Measurements from ENCODE around the gene FN1.
"Not testable (repeated sequence)": the region's sequence is repeated elsewhere in the genome, so short reads cannot be mapped to it uniquely, and the experiment has no call there.

Gene FN1

GRCh38 chr2:215422676-215423075, 13.2 kb downstream of the FN1 start:
- DNase-seq: no peak

GRCh38 chr2:215421859-215422461, 13.9 kb downstream of the FN1 start:
- no peak for DNase-seq

DNA sequence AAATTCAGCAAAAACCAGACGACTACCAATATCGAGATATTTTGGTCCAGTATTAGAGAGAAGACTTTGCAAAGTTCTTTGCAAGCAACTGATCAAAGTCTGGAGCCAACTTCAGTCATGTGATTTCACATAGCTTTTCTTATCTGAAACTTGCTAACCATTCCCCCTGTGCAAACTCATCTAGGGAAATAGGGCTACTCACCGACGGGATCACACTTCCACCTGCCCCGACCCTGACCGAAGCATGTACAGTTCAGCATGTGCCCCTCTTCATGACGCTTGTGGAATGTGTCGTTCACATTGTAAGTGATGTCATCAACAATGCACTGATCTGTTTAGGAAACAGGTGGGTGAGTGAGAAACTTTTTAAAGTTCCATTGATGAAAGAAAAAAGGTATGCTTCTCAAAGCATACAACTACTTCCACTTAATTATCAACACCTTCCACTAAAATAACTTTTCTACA, 15.4 kb downstream of the FN1 start:
- no peak for DNase-seq

GRCh38 chr2:215419769-215420470, 15.9 kb downstream of the FN1 start:
- DNase-seq: no peak

DNA sequence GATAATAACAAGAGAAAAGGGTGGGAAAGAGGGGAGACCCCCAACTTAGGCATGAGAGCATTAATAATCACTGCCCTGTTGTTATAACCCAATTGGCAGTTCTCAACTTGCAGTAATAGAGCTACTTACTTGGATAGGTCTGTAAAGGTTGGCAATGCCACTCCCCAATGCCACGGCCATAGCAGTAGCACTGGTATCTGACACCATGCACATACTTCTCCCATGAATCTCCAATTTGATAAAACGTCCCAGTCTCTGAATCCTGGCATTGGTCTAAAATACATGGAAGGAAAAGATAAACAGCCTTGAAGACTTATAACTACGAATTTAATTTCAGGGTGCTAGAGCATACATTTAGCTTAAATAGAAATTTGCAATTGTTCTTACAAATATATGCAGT, 16.8 kb downstream of the FN1 start:
- no peak for DNase-seq

DNA sequence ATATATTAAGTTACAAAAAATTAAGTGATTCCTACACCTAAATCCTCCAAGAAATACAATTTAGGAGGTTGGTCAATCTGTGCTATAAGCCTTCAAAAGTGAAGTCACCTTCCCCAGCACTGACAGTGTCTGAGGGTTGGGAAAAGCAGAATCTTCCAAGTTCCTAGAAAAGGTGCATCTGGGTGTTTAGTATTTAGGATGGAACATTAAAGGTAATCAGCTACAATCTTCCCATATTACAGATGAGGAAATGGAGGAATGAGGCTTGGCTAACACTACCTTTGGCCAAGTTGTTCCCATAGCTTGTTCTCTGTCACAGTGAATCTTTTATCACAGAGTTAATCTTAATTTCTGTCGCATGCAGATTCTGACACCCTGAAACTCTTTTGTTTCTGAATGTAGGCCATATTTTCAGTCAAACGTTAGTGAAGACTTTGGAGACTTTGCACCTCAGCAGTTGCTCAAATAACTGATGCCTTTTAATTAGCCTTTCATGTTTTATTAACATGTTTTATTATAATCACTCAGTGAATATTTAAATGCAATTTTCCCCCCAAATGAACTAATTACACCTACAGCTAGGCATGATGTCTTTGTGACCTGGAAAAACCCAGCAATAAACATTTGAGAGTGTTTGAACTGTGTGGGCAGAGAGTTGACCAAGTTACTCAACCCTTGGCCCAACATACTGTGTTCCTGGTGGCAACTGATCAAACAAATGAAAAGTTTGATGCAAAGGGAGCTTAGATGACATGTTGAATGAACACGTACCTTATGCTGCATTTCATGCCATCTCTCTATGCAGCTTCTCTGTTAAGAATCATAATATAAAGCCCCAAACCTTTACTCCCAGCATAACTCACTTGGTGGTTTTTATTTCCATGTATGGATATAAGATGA, 17.6 kb downstream of the FN1 start:
- no peak for DNase-seq

DNA sequence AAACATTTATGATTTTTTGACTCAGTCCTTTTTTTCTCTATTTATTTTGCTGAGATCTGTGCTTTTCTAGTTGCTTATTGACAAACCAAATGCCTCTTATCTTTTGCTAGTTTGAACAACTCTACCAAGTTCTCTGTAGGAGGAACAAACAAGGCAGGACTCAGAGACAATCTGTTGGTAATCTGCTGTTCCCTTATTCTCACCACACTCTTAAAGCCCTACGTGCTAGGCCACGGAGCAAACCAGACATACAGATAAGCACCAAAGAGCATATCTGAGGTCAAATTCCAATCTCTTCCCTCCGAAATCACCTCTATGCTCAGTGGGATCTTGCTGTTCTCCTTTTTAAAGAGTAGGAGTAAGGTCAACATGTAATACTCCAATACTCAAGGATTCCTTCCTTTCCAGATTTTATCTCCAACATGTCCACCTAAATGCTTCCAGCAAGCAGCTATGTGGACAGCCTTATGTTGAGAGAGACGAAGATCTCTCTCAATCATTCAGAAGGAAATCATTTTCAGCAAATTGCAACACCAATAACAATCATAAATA, 18.4 kb downstream of the FN1 start:
- DNase-seq: no peak

GRCh38 chr2:215416656-215417055, 19.2 kb downstream of the FN1 start:
- no peak for DNase-seq

GRCh38 chr2:215415820-215416577, 19.9 kb downstream of the FN1 start:
- DNase-seq: no peak

DNA sequence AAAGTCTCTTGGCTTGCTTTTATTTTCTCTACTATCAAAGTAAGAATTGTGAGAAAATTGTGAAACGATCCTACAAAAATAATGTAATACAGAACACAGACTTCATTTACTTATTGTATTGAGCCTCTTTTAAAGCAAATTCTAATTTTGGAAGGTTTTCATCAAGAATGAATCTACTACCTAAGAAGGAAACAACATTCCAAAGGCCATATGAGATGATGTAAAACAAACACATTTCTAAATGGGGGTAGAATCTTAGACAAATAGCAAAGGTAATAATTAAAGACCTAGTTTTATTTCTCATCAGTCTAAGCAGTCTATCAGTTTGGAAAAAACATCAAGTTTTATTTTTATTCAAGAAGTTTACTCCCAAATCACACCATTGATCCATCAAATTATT, 20.6 kb downstream of the FN1 start:
- DNase-seq: no peak

DNA sequence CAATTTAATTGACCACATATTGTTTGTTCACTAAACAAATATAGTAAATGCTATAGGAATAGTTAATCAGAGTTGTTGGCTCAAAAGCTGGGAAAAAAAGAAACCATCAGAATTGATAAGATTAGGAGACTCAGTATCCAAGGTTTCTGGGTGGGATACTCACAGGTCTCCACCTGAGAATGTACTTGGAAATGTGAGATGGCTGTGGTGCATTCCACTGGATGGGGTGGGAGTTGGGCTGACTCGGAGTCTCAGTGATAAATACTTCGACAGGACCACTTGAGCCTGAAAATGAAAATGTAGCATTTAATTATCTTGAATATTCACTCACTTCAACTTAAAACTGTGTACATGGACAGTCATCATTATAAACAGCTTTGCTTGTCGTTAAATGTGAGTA, 21.2 kb downstream of the FN1 start:
- DNase-seq: no peak

GRCh38 chr2:215413974-215414373, 21.9 kb downstream of the FN1 start:
- DNase-seq: no peak

DNA sequence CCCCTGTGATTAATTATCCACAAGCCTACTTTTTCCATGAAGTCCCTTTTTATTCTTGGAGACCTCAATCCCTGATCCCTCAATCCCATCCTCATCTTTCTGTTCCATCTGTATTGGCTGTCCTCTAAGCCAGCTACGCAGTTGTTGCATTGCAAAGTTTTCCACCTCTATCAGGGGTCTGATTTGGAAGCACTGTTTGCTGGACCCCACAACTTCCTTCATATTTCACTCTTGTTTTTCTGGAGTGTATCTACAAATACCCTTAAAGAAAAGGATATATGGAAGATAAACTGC, 22.4 kb downstream of the FN1 start:
- no peak for DNase-seq

- DNase-seq: no peak
Measured at GRCh38 chr2:215411941-215412743, 23.7 kb downstream of the FN1 start.

DNA sequence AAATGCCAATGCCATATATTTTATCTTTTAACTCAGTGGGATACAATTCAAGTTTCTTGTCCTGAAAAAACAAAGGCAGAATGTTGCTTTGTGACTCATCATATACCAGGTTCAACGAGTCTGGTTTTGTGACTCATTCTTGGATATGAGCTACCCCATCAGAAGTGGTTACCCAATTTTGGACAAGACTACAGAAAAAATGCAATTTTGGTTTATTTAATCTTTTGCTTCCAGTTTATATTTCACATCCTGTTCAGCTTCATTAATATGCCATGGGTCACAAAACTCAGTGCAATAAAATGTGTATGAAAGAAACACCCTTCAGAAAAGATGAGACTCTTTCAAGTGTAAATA, 25.0 kb downstream of the FN1 start:
- no peak for DNase-seq

DNA sequence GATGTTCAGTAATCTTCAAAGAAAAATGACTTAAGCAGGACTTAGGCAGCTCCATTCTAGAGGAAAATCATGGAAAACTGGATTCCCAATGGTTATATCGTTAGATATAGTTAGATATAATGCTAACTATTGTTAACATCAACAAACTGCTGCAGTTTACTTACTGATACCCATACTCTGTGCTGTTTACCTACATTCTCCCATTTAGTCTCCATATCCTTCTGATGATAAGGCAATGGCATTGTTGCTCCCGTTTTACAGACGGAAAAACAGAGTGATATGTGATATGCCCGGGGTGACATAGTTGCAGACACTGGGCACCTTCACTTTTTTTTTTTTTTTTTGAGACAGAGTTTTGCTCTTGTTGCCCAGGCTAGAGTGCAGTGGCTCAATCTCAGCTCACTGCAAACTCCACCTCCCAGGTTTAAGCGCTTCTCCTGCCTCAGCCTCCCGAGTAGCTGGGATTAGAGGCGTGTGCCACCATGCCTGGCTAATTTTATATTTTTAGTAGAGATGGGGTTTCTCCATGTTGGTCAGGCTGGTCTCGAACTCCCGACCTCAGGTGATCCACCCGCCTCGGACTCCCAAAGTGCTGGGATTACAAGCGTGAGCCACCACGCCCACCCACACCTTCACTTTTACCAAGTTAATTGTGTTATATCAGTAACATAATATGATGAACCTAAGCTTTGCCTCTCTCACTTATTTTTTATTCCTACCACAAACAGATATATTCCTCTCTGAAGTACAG, 25.5 kb downstream of the FN1 start:
- not testable (repeated sequence) for DNase-seq

GRCh38 chr2:215409331-215410127, 26.3 kb downstream of the FN1 start:
- DNase-seq: no peak

GRCh38 chr2:215408441-215408840, 27.4 kb downstream of the FN1 start:
- not testable (repeated sequence) for DNase-seq

GRCh38 chr2:215407590-215408264, 28.1 kb downstream of the FN1 start:
- no peak for DNase-seq

GRCh38 chr2:215407061-215407460, 28.8 kb downstream of the FN1 start:
- DNase-seq: no peak

All from NCI-H1417 (cell line).